Body of pancreas (tissue), 4 donors: ENCODE data around the gene SPOCK3.

Experiments used
- CTCF ChIP-seq, 7 experiments: fragments of 450-650 bp in 4 of 7; fragments of 200-600 bp in 3 of 7; sonication (generic) in 3 of 7; IDR thresholded peaks; one replicate each; pipeline ENCODE4 v1.5.1; 2016 to 2019; ENCODE audit warnings: antibody characterized with exemption in 7 of 7
- POLR2A ChIP-seq, 3 donors: fragments of 450-650 bp; IDR thresholded peaks; one replicate each; pipeline ENCODE4 v1.6.1; 2016; ENCODE audit warnings: antibody characterized with exemption in 3 of 3, mild to moderate bottlenecking in 2 of 3

- TF ChIP-seq CTCF (IDR thresholded peaks at IDR 0.05) (no peak), POLR2A (IDR thresholded peaks at IDR 0.05) (no peak)
Observed at GRCh38 chr4:166987026-166987425, 247.3 kb downstream of the SPOCK3 start.
